Measurements from ENCODE around the gene DTD2. TPM values are rescaled to one million over a fixed set of nuclear protein-coding genes. Genes with fewer than 3 reads are reported as not detected.

Gene DTD2
- total and polyA plus RNA-seq, 2 of the 8 experiments (the other 6 are each of a cell fraction or from before 2014, with no cell fraction given), result 12.0 to 19.5 TPM

GRCh38 chr14:31486764-31487163, 29.5 kb upstream of the DTD2 start:
- Histone ChIP-seq H3K79me2 (ENCODE audit: control insufficient read depth in 1 of 2, insufficient read depth in 2 of 2, low read length in 2 of 2) (no peaks in the 10 kb centered on the region), H3K4me3 (ENCODE audit: extremely low read depth in 1 of 4, insufficient read depth in 2 of 4, low read depth in 3 of 4, low read length in 4 of 4) (no peak overlapping the region), H3K9me3 (ENCODE audit: insufficient read depth in 2 of 2, low read depth in 1 of 2, low read length in 1 of 2) (no peaks in the 10 kb centered on the region), H3K36me3 (ENCODE audit: control insufficient read depth in 2 of 4, insufficient read depth in 4 of 4, low read length in 3 of 4) (no peaks in the 10 kb centered on the region), H3K27me3 (replicated peaks in 1 of 4; ENCODE audit: control insufficient read depth in 3 of 4, extremely low read depth in 1 of 4, insufficient read depth in 3 of 4, low read length in 3 of 4) (no peaks in the 10 kb centered on the region), H3K14ac (ENCODE audit: insufficient read length) (no peak overlapping the region), H3K4me1 (replicated peaks in 1 of 4; ENCODE audit: control insufficient read depth in 3 of 4, insufficient read depth in 4 of 4, low read length in 3 of 4) (no peaks in the 10 kb centered on the region), H2BK15ac (ENCODE audit: low read length) (no peak overlapping the region), H3K4me2 (ENCODE audit: insufficient read depth in 1 of 2, low read depth in 2 of 2, low read length in 2 of 2) (no peak overlapping the region), H2BK12ac (ENCODE audit: low read depth, low read length) (no peak overlapping the region), H4K20me1 (replicated peaks in 1 of 2; ENCODE audit: control insufficient read depth in 1 of 2, insufficient read depth in 2 of 2, low read length in 2 of 2) (no peaks in the 10 kb centered on the region), H4K8ac (ENCODE audit: extremely low read depth, insufficient read depth, low read length) (no peak overlapping the region), H2BK5ac (ENCODE audit: low read depth, low read length) (no peak overlapping the region), H2AK5ac (ENCODE audit: low read depth, low read length) (no peak overlapping the region), H3K18ac (ENCODE audit: extremely low read depth, low read length) (no peak overlapping the region), H3K9ac (replicated peaks in 1 of 4; ENCODE audit: extremely low read depth in 1 of 4, low read depth in 3 of 4, low read length in 3 of 4) (no peak overlapping the region), H2AFZ (ENCODE audit: low read length) (no peak overlapping the region), H3K23me2 (ENCODE audit: low read depth, low read length) (peaks cover 2% of the 10 kb centered on the region; the same call in 1 of the 2 replicates), H3K27ac (ENCODE audit: low read depth, low read length) (no peak overlapping the region), H4K91ac (replicated peaks; ENCODE audit: insufficient read length, low read length) (no peak overlapping the region), H3K4ac (replicated peaks; ENCODE audit: insufficient read length, low read depth, low read length) (no peak overlapping the region), H3K23ac (ENCODE audit: insufficient read length) (no peak overlapping the region), H3K79me1 (ENCODE audit: low read depth, low read length) (no peaks in the 10 kb centered on the region), H4K5ac (ENCODE audit: insufficient read length, low read depth, low read length) (no peak overlapping the region), H2BK120ac (replicated peaks; ENCODE audit: low read depth, low read length) (no peak overlapping the region), H2BK20ac (ENCODE audit: low read length) (no peak overlapping the region), H3K56ac (replicated peaks; ENCODE audit: insufficient read length, low read depth, low read length) (no peak overlapping the region)
- FAIRE-seq, result no peak
- 97% methylated on average over 2 of the region's 2 CpGs; no CpG with 5 or more reads in 1 of the 2 experiments for WGBS, 2 experiments (ENCODE audit: extremely low coverage in 1 of 2, insufficient coverage in 1 of 2, insufficient read length in 1 of 2, insufficient replicate concordance in 2 of 2, low coverage in 1 of 2, low lambda C conversion rate in 2 of 2, missing lambda C conversion rate in 1 of 2)
- ChIA-PET POLR2A (ENCODE audit: partially characterized antibody) (no interaction called here), CTCF (ENCODE audit: partially characterized antibody) (no interaction called here)
- TF ChIP-seq SRF (IDR thresholded peaks at IDR 0.05; ENCODE audit: low read depth, low read length) (no peak), GABPA (IDR thresholded peaks at IDR 0.05; ENCODE audit: borderline replicate concordance, insufficient read depth, low read length) (no peak), ASH2L (IDR thresholded peaks at IDR 0.05; ENCODE audit: low read length) (no peak), RNF2 (IDR thresholded peaks at IDR 0.05; ENCODE audit: borderline replicate concordance, low read depth, low read length, missing control alignments, poor library complexity, severe bottlenecking) (no peak), USF2 (IDR thresholded peaks at IDR 0.05; ENCODE audit: low read length) (no peak), HDAC6 (IDR thresholded peaks at IDR 0.05; ENCODE audit: low read depth, low read length) (no peak), YY1 (IDR thresholded peaks at IDR 0.05; ENCODE audit: low read depth, low read length) (no peak), GTF2F1 (IDR thresholded peaks at IDR 0.05; ENCODE audit: borderline replicate concordance, low read depth, low read length) (no peak), CTBP2 (IDR thresholded peaks at IDR 0.05; ENCODE audit: borderline replicate concordance, insufficient read depth, insufficient read length, low read length) (no peak), CEBPB (IDR thresholded peaks at IDR 0.05; ENCODE audit: low read depth, low read length) (no peak), RXRA (IDR thresholded peaks at IDR 0.05; ENCODE audit: insufficient read depth, low read depth, low read length) (no peak), POU5F1 (IDR thresholded peaks at IDR 0.05; ENCODE audit: low read depth, low read length) (no peak)
- DNase-seq (ENCODE audit: low read depth in 1 of 2, low spot score in 2 of 2), result no peak
